T-cell (primary cell): ENCODE results near the gene ANO8. TPM values are rescaled to one million over a fixed set of nuclear protein-coding genes. Genes with fewer than 3 reads are reported as not detected.

ENCODE experiments used
- ATAC-seq, 4 experiments: fragments of 200-7000 bp in 3 of 4; fragments of 150-1000 bp in 1 of 4; cut with Tn5 transposase; replicated peaks in 1 of 4; 1 replicate in 3 of 4; 2 replicates in 1 of 4; pipeline ENCODE4 v1.10.0; 2021; ENCODE audit warnings: moderate library complexity in 3 of 4, mild to moderate bottlenecking in 2 of 4, moderate number of reproducible peaks in 1 of 4
- CTCF ChIA-PET, 2 donors: fragments of 300-600 bp; sonication (Branson Sonifier 250); formaldehyde crosslinking; loops; one replicate each; lab custom pipeline; 2022; ENCODE audit warnings: antibody characterized with exemption in 2 of 2; lab: Charles Lee
- POLR2A ChIA-PET, 2 donors: fragments of 300-600 bp; sonication (Branson Sonifier 250); formaldehyde crosslinking; loops; one replicate each; lab custom pipeline; 2022; ENCODE audit warnings: antibody characterized with exemption in 2 of 2; lab: Charles Lee
- DNase-seq, 35 experiments: peaks; one replicate each; pipeline versions ENCODE4 v3.0.0 to v3.0.0-alpha.2; 2013 to 2023
- H3K27ac ChIP-seq: one replicate; pipeline ENCODE4 v1.5.1; 2013; ENCODE audit warnings: low read length
- H3K27me3 ChIP-seq, 2 experiments: replicated peaks in 1 of 2; 1 replicate in 1 of 2; 2 replicates in 1 of 2; pipeline versions ENCODE4 v1.6.1 to v1.7.0; 2013; ENCODE audit warnings: low read length in 1 of 2, mixed read lengths in 1 of 2; ENCODE audit not compliant: control insufficient read depth in 2 of 2, insufficient read depth in 2 of 2; ENCODE audit errors: extremely low read depth in 1 of 2
- H3K36me3 ChIP-seq, 2 donors: 1 replicate in 1 of 2; 2 replicates in 1 of 2; pipeline versions ENCODE4 v1.6.1 to v1.7.0; 2013; ENCODE audit warnings: low read length in 1 of 2; ENCODE audit not compliant: control insufficient read depth in 2 of 2, insufficient read depth in 1 of 2; ENCODE audit errors: extremely low read depth in 1 of 2
- H3K4me1 ChIP-seq, 2 experiments: 1 replicate in 1 of 2; 2 replicates in 1 of 2; pipeline versions ENCODE4 v1.6.1 to v1.7.0; 2013; ENCODE audit warnings: low read length in 2 of 2, mixed read lengths in 1 of 2; ENCODE audit not compliant: insufficient read depth in 2 of 2, control insufficient read depth in 1 of 2; ENCODE audit errors: extremely low read depth in 1 of 2
- H3K4me3 ChIP-seq, 2 donors: 1 replicate in 1 of 2; 2 replicates in 1 of 2; pipeline versions ENCODE4 v1.5.1 to v1.7.0; 2013; ENCODE audit warnings: mild to moderate bottlenecking in 2 of 2, low read length in 1 of 2, moderate library complexity in 1 of 2; ENCODE audit not compliant: control insufficient read depth in 1 of 2; ENCODE audit errors: extremely low read depth in 1 of 2
- H3K9me3 ChIP-seq: 2 replicates; pipeline ENCODE4 v1.7.0; 2013
- H3K27ac Mint-ChIP-seq, 2 donors: one replicate each; pipeline ENCODE4 v1.8.0; 2020 to 2021; ENCODE audit warnings: mild to moderate bottlenecking in 2 of 2, mixed read lengths in 2 of 2
- H3K27me3 Mint-ChIP-seq, 2 donors: one replicate each; pipeline ENCODE4 v1.8.0; 2021 to 2022; ENCODE audit warnings: mixed read lengths in 2 of 2
- H3K36me3 Mint-ChIP-seq: one replicate; pipeline ENCODE4 v1.8.0; 2021; ENCODE audit warnings: mixed read lengths
- H3K4me1 Mint-ChIP-seq, 3 donors: one replicate each; pipeline ENCODE4 v1.8.0; 2020 to 2022; ENCODE audit warnings: mixed read lengths in 3 of 3, mild to moderate bottlenecking in 1 of 3
- H3K4me3 Mint-ChIP-seq, 3 donors: one replicate each; pipeline ENCODE4 v1.8.0; 2020 to 2022; ENCODE audit warnings: mild to moderate bottlenecking in 3 of 3, mixed read lengths in 3 of 3, moderate library complexity in 3 of 3
- H3K9me3 Mint-ChIP-seq, 3 donors: one replicate each; pipeline ENCODE4 v1.8.0; 2020 to 2022; ENCODE audit warnings: mixed read lengths in 3 of 3
- WGBS: methylation state at CpG from one replicate; pipeline ENCODE4 v1.1.5; 2013; ENCODE audit warnings: missing lambda C conversion rate; ENCODE audit not compliant: insufficient coverage; 5-methylcytosine and 5-hydroxymethylcytosine counted together
- total RNA-seq, 35 experiments: library from RNA in 6 of 35; stranded (reverse) in 6 of 35; fragments of 120-200 nt in 1 of 35; gene quantifications; one replicate each; pipeline versions ENCODE4 v1.2.1 to v1.2.4 and lab custom pipeline; 2013 to 2026

Gene ANO8, protein sequence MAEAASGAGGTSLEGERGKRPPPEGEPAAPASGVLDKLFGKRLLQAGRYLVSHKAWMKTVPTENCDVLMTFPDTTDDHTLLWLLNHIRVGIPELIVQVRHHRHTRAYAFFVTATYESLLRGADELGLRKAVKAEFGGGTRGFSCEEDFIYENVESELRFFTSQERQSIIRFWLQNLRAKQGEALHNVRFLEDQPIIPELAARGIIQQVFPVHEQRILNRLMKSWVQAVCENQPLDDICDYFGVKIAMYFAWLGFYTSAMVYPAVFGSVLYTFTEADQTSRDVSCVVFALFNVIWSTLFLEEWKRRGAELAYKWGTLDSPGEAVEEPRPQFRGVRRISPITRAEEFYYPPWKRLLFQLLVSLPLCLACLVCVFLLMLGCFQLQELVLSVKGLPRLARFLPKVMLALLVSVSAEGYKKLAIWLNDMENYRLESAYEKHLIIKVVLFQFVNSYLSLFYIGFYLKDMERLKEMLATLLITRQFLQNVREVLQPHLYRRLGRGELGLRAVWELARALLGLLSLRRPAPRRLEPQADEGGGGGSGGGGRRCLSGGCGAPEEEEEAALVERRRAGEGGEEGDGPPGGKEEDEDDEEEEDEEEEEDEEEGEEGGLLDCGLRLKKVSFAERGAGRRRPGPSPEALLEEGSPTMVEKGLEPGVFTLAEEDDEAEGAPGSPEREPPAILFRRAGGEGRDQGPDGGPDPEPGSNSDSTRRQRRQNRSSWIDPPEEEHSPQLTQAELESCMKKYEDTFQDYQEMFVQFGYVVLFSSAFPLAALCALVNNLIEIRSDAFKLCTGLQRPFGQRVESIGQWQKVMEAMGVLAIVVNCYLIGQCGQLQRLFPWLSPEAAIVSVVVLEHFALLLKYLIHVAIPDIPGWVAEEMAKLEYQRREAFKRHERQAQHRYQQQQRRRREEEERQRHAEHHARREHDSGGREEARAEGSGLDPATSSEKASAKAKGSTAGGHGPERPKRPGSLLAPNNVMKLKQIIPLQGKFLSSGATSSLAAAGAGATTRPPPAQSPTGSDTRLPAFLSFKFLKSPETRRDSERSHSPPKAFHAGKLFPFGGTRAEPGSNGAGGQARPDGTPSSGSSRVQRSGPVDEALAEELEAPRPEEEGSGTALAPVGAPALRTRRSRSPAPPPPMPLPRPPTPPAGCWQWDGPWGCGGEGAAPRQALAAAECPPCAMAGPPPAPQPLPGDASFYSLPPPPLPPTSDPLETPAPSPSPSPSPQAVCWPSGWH
- total RNA-seq = 10 to 100 TPM; 18.3 to 27.4 (median 24.9) TPM
- total RNA-seq (2013) = 9.3 TPM
- total RNA-seq (lab: John Stamatoyannopoulos, UW) = 3.1 to 40.8 (median 27.0) reads per million in 29 experiments

- 3% methylated on average over 71 of the region's 86 CpGs for WGBS
- Mint-ChIP-seq H3K27ac (peak within 1 kb of the TSS; percentile 80 to 91), H3K4me1 (peaks cover 42 to 53% (median 49%) of the 10 kb centered on the region in 3 donors), H3K27me3 (no peaks in the 10 kb centered on the region), H3K36me3 (no peaks in the 10 kb centered on the region), H3K9me3 (no peaks in the 10 kb centered on the region), H3K4me3 (peak within 1 kb of the TSS; percentile 84 to 92 (median 86))
- H3K27ac ChIP-seq = peak within 1 kb of the TSS; percentile 47
- peaks cover 0 to 4% of the 10 kb centered on the region in 2 donors for H3K36me3 ChIP-seq
- H3K4me1 ChIP-seq = peaks cover 9 to 61% of the 10 kb centered on the region in 2 experiments
- CTCF ChIA-PET = interaction anchor here (0.5 to 1.2 kb wide), 3 partner anchors 29 to 525 kb away, joined by 3 to 10 read pairs (median 7); partner anchors contain the start of gene RPL18A (in 1 of the 2)
- peaks cover 0 to 3% of the 10 kb centered on the region in 2 experiments for H3K27me3 ChIP-seq
- ATAC-seq (peak; percentile 65 to 69 (median 68)), DNase-seq (peak; percentile 89 to 98 (median 95))
- no peaks in the 10 kb centered on the region for H3K9me3 ChIP-seq
- POLR2A ChIA-PET = interaction anchor here (1.1 kb wide), 2 partner anchors 26 to 258 kb away, joined by 3 read pairs; no protein-coding TSS in a partner anchor
- peak within 1 kb of the TSS; percentile 56 to 71 for H3K4me3 ChIP-seq
These were observed at the start of gene ANO8 for GRCh38 chr19:17334414-17335409. ANO8 (minus strand) TSS chr19:17334855; CDS start chr19:17334670, 185 bp downstream.

- no peaks in the 10 kb centered on the region for H3K9me3 ChIP-seq
- peaks cover 0 to 24% of the 10 kb centered on the region in 2 experiments for H3K27me3 ChIP-seq
- Mint-ChIP-seq H3K36me3 (no peaks in the 10 kb centered on the region), H3K4me1 (peaks cover 6 to 7% (median 6%) of the 10 kb centered on the region in 3 donors), H3K9me3 (peaks cover 0 to 4% (median 0%) of the 10 kb centered on the region in 3 donors), H3K27me3 (peaks cover 3 to 15% of the 10 kb centered on the region in 2 donors), H3K27ac (no peak overlapping the region), H3K4me3 (no peak overlapping the region)
- H3K36me3 ChIP-seq = no peaks in the 10 kb centered on the region
- ATAC-seq (no peak), DNase-seq (no peak)
- no peak overlapping the region for H3K4me3 ChIP-seq
- POLR2A ChIA-PET = interaction anchor here in 1 of 2 donors (0.7 kb wide), 1 partner anchor 893 kb away, joined by 6 read pairs; no protein-coding TSS in a partner anchor
- H3K4me1 ChIP-seq = peaks cover 0 to 7% of the 10 kb centered on the region in 2 experiments
- 100% methylated on average over 4 of the region's 5 CpGs for WGBS
- CTCF ChIA-PET = interaction anchor here in 1 of 2 donors (0.5 kb wide), 1 partner anchor 220 kb away, joined by 3 read pairs; no protein-coding TSS in a partner anchor
- no peak overlapping the region for H3K27ac ChIP-seq
These were observed 45.9 kb upstream of the ANO8 start for GRCh38 chr19:17380426-17381138.

- Mint-ChIP-seq H3K4me1 (peaks cover 6 to 7% (median 6%) of the 10 kb centered on the region in 3 donors), H3K36me3 (no peaks in the 10 kb centered on the region), H3K9me3 (peaks cover 0 to 4% (median 0%) of the 10 kb centered on the region in 3 donors), H3K4me3 (no peak overlapping the region), H3K27ac (no peak overlapping the region), H3K27me3 (peaks cover 3 to 15% of the 10 kb centered on the region in 2 donors)
- Histone ChIP-seq H3K36me3 (no peaks in the 10 kb centered on the region), H3K27me3 (peaks cover 0 to 24% of the 10 kb centered on the region in 2 experiments), H3K9me3 (no peaks in the 10 kb centered on the region), H3K4me1 (peaks cover 0 to 7% of the 10 kb centered on the region in 2 experiments), H3K27ac (no peak overlapping the region), H3K4me3 (no peak overlapping the region)
- ATAC-seq (no peak), DNase-seq (no peak)
- ChIA-PET CTCF (interaction anchor here in 1 of 2 donors (0.7 kb wide), 1 partner anchor 224 kb away, joined by 3 read pairs; no protein-coding TSS in a partner anchor), POLR2A (no interaction called here)
- 45% methylated on average over 14 of the region's 14 CpGs for WGBS
These were observed 44.6 kb upstream of the ANO8 start for GRCh38 chr19:17379221-17379631.

DNA sequence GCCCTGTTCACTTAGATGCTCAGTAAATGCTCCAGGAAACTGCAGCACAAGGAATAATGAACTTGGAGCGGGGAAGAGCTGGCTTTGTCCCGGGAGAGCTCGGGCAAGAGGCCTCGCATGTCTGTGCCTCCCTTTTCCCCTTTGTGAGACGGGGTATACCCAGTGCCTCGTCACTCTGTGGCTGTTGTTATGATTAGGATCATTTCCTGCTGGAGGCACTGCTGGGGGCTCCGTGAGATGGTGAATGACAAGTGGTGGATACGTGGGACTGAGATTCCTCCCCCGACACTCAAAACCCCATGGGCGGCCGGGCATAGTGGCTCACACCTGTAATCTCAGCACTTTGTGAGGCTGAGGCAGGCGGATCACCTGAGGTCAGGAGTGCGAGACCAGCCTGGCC is 43.6 kb upstream of the ANO8 start:
- 30% methylated on average over 4 of the region's 13 CpGs for WGBS
- POLR2A ChIA-PET = no interaction called here
- CTCF ChIA-PET = interaction anchor here in 1 of 2 donors (0.6 kb wide), 2 partner anchors 13 to 17 kb away, joined by 3 to 4 read pairs; no protein-coding TSS in a partner anchor

More for the DNA sequence above, 43.6 kb upstream of the ANO8 start:
- H3K4me3 ChIP-seq = no peak overlapping the region
- H3K27ac ChIP-seq = no peak overlapping the region
- H3K36me3 Mint-ChIP-seq = no peaks in the 10 kb centered on the region
- H3K9me3 Mint-ChIP-seq = peaks cover 0 to 4% (median 0%) of the 10 kb centered on the region in 3 donors
- DNase-seq = no peak
- H3K36me3 ChIP-seq = no peaks in the 10 kb centered on the region
- peaks cover 5 to 6% (median 6%) of the 10 kb centered on the region in 3 donors for H3K4me1 Mint-ChIP-seq
- no peaks in the 10 kb centered on the region for H3K9me3 ChIP-seq
- H3K27ac Mint-ChIP-seq = no peak overlapping the region
- peaks cover 0 to 4% of the 10 kb centered on the region in 2 experiments for H3K4me1 ChIP-seq
- H3K4me3 Mint-ChIP-seq = no peak overlapping the region
- H3K27me3 ChIP-seq = peaks cover 0 to 25% of the 10 kb centered on the region in 2 experiments
- ATAC-seq = no peak
- peaks cover 3 to 15% of the 10 kb centered on the region in 2 donors for H3K27me3 Mint-ChIP-seq
